ENCODE measurements around the gene ASXL3. TPM values are rescaled to one million over a fixed set of nuclear protein-coding genes. Genes with fewer than 3 reads are reported as not detected.

ASXL3 gene
- 0.05 TPM in 1 of 2 replicates, not detected in the other for total RNA-seq

DNA sequence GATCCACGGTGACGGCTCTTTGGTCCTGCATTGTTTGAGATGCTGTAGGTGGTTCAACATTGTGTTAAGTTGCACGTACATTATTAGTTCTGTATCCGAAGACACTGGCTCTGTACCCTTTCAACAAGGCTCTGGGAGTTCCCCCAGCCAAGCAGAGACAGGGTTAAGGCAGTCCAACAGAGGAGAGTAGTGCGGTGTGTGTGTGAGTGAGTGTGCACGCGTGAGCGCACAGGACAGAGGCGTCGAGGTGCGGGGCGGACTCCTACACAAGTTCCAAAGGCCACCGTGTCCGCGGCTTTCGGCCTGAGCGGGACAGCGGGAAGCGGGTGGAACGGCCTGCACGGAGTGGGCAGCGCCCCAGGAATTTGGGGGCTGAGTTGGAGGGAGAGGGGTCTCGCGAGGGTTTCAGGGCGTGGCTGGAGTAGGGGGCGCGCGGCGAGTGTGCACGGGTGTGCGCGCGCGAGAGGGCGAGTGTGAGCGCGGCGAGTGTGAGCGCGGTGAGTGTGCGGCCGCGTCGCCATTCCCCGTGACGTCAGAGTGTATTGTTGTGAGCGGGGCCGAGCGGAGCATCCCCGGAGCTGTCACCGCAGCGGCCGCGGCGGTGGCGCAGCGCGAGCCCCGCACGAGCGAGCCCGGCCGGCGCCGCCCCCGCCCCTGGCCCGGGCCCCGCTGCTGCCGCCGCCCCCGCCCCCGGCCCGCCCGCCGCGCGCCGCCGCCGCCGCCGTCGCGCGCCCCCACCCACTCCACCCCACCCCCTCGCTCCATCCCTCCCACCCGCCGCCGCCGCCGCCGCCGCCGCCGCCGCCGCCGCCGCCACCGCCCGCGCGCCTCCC lies at the start of gene ASXL3:
Gene ASXL3, plus strand, starts transcription at position 535 of the 833 bp plus-strand sequence. CDS start 413 bp downstream, outside the sequence.
- peak; percentile 27 for DNase-seq

DNA sequence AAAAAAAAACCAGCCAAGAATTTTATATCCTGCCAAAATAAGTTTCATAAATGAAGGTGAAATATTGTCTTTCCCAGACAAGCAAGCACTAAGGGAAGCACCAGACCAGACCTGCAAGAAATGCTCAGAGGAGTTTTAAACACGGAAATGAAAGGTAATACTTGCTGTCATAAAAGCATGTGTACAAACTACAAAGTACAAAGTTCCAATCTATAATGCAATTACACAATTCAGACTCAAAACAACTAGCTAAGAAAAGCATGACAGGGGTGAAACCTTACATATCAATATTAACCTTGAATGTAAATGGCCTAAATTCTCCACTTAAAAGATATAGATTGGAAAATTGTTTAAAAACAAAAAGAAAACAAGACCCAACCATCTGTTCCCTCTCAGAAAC lies 45.0 kb upstream of the ASXL3 start:
- no peak for DNase-seq

- no peak for DNase-seq
These were observed 41.1 kb upstream of the ASXL3 start for GRCh38 chr18:33536904-33537303.

DNA sequence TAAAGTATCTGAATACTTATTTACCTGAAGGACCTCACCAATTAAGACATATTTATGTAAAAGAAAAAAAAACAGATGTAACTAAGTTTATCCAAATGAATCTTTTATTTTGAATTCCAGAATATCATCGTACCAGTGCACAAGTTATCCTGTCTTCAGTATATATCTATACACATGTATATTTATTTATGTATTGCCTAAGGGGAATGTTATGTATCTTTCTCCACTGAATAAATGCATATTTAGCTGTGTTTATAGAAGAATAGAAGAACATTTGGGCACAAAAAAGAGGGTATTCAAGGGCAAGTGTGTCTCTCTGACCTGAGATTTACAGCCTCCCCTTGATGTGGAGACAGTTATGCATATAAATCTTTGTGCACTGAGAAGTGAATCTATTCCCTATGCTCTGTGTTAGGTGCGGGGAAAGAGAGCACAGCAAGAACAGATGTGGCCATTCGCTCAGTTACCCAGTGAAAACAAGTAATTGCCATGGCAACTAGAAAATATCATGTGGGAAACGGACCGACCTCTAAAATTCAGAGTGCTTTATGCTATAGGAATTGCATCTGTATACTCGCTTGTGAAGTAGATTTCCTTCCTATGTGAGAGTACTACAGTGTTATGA lies 39.5 kb upstream of the ASXL3 start:
- no peak for DNase-seq

DNA sequence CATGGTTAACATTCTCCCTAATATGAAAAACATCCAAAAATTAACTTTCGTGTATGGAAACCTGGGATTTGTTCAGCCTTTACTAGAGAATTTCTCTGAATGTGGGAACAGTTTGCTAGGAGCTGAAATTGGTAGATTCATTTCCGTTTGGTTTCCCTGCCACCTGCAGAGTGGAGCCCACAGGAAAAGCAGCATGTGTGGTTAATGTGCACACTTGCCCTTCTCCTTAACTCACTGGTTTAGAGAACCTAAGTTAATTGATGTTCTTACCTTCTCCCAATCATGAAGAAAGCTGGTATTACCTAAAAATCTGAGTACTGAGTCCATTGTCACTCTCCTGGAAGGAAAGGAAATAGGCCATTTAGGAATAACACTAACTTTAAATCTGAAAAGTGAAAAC lies 37.6 kb upstream of the ASXL3 start:
- DNase-seq = no peak

GRCh38 chr18:33541316-33541715 lies 36.7 kb upstream of the ASXL3 start:
- no peak for DNase-seq

- DNase-seq = no peak
These were observed 21.2 kb upstream of the ASXL3 start for GRCh38 chr18:33556846-33557245.

- DNase-seq = no peak
These were observed 20.3 kb upstream of the ASXL3 start for GRCh38 chr18:33557706-33558105.

- DNase-seq = no peak
These were observed 19.5 kb upstream of the ASXL3 start for GRCh38 chr18:33558529-33558928.

GRCh38 chr18:33560686-33561370 lies 17.2 kb upstream of the ASXL3 start:
- no peak for DNase-seq

DNA sequence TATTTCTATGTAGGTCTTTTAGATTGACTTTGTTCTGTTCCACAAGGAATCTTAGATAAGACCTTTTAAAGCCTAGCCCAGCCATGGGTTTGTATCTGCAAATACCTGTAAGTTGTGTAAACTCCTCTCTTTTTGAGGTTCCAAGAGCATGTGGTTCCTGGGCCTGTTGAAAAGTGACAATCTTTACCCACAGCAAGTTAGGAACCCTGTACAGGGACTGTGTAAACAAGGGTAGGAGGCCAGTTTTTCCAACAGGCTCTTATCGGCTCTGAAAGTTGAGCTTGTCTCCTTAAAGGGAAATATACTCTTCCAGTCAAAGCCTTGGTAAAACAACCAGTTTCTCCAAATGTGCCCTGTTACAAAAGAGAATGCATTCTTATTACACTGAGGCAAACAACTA lies 15.3 kb upstream of the ASXL3 start:
- no peak for DNase-seq

DNA sequence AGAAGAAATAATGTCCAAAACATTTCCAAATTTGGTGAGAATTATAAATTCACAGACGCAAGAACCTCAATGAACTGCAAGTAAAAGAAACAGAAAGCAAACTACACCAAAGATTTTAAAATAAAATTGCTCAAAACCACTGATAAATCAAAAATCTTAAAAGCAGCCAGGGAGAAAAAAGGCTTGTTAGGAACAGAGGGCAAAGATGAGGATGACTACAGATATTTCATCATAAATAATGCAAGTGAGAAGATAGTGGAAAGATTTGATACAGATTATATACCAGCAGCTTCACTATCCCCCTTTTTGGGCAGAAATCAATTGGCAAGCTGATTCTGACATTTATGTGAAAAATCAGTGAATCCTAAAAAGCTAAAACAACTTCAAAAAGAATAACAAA lies 10.3 kb upstream of the ASXL3 start:
- DNase-seq = no peak

GRCh38 chr18:33571998-33572787 lies 5.8 kb upstream of the ASXL3 start:
- DNase-seq = no peak

GRCh38 chr18:33573193-33573592 lies 4.8 kb upstream of the ASXL3 start:
- DNase-seq = no peak

GRCh38 chr18:33575451-33575850 lies 2.6 kb upstream of the ASXL3 start:
- no peak for DNase-seq

GRCh38 chr18:33576999-33577646 lies 896 bp upstream of the ASXL3 start:
- DNase-seq = no peak

- DNase-seq = peak; percentile 10
These were observed 714 bp downstream of the ASXL3 start for GRCh38 chr18:33578518-33579348.

DNA sequence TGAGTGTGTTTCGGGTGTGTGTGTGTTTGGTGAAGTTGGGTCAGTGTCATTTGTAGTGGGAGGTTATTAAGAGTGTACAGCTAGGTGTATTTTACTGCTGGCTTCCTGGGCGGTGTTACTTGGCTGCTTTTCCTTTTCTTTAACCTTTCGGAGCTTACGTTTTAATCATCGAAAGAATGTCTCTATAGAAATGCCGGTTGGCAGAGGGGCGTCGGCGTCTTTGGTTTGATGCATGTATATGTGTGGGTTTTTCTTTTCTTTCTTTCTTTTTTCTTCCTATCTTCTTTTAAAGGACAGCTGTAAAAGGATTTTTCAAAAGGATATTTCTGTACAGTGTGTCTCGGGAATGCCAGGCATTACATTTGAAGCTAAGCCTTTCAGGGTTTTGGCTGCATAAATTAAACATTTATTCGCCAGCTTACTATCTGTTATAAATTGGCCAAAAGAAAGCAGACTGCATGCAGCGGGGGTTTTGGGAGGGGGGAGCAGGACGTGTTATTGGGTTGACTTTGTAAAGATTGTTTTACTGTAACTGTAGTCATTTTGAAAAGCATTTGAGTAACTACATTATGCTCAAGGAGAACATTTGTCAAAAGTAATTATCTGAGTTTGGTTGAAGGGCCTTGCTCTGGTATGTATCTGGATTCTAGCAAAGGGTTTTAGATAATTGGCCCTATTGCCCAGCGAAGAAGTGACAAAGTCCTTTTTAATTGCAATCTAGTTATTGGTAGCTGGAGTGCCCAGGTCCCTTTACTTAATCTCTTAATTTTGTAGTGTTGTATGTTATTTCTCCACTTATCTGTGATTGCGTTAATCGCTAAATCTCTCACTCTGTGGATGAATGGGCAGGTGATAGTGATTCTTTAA lies 1.6 kb downstream of the ASXL3 start:
- no peak for DNase-seq

DNA sequence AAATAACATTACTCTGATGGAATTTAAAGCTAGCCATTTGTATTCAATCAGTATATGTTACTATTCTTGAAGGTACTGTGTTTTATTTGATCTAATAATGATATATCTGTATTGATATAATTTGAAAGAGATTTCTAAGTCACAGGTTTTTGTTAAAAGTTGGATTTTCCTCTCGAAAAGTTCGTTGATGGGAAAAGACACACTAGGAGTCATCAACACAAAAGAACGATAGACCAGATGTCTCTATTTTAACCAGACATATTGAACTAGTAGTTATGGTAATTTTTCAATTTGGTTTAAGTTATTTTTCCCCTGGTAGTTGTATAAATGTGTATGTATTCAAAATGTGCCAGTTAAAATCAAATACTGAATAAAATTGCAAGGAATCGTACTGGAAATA lies 2.5 kb downstream of the ASXL3 start:
- no peak for DNase-seq

- no peak for DNase-seq
These were observed 3.8 kb downstream of the ASXL3 start for GRCh38 chr18:33581856-33582255.

All from dermis blood vessel endothelial cell (primary cell).